Inferior parietal cortex (tissue), 1 donor: ENCODE measurements around the gene CCDC7.
"Not testable (repeated sequence)": the region's sequence is repeated elsewhere in the genome, so short reads cannot be mapped to it uniquely, and the experiment has no call there.

Experiments used
- DNase-seq: peaks from one replicate; pipeline ENCODE4 v3.0.0-alpha.2; 2016; ENCODE audit errors: extremely low spot score

Gene CCDC7

DNA sequence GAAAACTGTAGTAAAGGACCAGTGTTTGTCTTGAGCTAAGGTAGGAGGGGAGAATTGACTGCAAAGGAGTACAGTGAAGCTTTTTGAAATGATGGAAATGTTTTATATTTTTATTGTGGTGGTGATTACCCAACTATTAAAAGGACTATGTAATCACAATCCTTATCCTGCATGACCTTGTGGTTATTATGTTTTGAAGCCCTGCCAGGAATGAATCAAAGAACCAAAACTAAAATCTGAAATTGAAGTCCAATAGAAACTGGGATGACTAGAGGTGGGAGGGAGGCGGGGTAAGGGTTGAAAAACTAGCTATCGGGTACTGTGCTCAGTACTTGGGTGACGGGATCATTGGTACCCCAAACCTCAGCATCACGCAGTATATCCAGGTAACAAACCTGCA is 8.2 kb downstream of the CCDC7 start:
- no peak for DNase-seq

DNA sequence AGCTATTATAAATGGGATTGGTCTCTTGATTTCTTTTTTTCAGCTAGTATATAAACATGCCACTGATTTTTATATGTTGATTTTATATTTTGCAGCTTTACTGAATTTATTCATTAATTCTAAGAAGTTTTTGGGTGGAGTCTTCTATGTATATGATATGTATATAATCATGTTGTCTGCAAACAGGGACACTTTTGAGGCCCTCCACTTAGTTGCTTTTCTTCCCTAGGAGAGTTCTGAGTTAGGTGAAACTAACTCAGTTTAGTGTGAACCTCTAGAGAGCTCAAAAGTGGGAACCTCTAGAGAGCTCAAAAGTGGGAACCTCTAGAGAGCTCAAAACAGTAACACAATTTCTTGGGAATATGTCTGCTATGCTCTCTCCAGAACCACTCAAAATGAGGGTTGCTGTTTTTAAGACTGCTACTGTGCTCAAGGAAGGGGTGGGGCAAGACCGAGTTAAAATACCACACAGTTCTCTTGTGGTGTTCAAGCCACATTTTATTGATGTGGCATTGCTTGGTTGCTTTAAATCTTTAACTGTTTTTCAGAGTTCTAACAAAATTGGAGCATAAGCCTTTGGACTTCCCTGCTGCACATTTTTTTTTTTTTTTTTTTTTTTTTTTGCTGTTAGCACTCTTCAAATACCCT is 13.2 kb downstream of the CCDC7 start:
- DNase-seq = no peak

DNA sequence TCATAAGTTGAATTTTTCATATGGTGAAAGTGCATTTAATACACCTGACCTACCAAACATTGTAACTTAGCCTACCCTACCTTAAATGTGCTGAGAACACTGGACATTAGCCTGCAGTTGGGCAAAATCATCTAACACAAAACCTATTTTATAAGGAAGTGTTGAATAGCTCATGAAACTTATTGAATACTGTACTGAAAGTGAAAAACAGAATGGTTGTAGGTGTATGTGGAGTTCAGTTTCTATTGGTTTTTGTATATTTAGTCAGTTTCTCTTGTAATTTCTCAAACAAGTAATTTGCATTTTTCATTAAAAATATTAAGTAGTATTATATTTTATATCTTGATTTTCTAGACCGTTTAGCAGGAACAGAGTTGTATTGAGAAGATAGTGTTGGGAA is 15.3 kb downstream of the CCDC7 start:
- no peak for DNase-seq

DNA sequence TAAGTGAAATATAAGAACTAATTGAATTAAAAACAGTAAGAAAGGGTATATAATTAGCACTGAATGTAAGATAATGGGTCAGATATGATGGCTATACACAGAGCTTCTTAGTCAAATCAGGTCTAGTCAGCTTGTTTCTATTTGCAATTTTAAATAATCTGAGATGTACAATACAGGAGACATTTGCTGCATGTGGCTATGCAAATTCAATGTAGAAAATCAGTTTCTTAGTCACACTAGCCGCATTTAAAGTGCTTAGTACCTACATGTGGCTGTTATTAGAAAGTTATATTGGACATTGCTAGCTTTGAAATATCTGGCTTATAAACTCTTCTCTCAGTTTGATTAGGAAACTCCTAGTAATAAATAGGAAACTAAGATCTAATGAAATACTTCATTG is 25.3 kb downstream of the CCDC7 start:
- no peak for DNase-seq

DNA sequence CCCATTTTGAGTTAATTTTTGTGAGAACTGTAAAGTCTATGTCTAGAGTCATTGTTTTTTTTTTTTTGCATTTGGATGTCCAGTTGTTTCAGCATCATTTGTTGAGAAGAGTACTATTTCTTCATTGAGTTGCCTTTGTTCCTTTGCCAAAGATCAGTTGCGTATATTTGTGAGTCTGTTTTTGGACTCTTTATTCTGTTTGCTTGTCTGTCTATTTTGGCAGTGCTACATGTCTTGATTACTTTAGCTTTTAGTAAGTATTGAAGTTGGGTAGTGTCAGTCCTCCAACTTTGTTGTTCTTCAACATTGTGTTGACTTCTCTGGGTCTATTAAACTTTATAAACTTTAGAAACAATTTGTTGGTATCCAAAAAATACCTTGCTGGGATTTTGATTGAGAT is 31.6 kb downstream of the CCDC7 start:
- DNase-seq = no peak

DNA sequence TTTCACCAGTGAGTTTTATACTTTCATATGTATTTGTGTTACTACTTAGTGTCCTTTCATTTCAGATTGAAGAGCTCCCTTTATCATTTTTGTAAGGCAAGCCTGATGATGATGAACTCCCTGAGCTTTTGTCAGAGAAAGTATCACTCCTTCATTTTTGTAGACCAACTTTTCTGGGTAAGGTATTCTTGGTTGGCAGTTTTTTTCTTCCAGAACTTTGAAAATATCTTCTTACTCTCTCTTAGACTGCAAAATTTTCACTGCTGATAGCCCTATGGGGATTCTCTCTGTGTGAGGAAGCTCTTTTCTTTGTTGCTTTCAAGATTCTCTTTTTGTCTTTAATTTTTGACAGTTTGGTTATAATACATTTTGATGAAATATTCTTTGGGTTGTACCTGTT is 35.7 kb downstream of the CCDC7 start:
- DNase-seq = no peak

DNA sequence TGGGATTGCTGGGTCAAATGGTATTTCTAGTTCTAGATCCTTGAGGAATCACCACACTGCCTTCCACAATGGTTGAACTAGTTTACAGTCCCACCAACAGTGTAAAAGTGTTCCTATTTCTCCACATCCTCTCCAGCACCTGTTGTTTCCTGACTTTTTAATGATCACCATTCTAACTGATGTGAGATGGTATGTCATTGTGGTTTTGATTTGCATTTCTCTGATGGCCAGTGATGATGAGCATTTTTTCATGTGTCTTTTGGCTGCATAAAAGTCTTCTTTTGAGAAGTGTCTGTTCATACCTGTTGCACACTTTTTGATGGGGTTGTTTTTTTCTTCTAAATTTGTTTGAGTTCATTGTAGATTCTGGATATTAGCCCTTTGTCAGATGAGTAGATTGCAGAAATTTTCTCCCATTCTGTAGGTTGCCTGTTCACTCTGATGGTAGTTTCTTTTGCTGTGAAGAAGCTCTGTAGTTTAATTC is 37.1 kb downstream of the CCDC7 start:
- DNase-seq = not testable (repeated sequence)

DNA sequence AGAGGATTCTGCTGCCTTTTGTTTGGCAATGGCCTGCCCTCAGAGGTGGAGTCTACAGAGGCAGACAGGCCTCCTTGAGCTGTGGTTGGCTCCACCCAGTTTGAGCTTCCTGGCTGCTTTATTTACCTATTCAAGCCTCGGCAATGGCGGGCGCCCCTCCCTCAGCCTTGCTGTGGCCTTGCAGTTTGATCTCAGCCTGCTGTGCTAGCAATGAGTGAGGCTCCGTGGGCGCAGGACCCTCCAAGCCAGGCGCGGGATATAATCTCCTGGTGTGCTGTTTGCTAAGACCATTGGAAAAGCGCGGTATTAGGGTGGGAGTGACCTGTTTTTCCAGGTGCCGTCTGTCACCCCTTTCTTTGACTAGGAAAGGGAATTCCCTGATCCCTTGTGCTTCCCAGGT is 42.1 kb downstream of the CCDC7 start:
- DNase-seq = not testable (repeated sequence)

DNA sequence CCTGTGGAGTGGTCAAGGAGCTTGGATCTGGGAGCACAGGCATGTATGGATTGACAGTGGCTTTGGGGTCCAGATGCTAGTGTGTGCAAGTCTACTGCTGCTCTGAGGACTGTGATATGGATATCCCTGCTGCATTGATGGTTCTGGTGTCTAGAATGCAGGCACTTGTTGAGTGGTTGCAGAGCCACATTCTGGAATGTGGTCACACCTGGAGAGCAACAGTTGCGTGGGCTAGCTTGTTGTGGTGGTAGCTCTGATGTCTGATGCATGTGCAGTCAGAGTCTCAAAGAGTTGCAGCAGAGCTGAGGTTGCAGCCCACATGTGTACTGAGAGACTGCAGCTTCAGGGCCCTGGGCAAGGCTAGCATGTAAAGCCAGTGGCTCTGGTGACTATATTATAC is 43.2 kb downstream of the CCDC7 start:
- DNase-seq = no peak

DNA sequence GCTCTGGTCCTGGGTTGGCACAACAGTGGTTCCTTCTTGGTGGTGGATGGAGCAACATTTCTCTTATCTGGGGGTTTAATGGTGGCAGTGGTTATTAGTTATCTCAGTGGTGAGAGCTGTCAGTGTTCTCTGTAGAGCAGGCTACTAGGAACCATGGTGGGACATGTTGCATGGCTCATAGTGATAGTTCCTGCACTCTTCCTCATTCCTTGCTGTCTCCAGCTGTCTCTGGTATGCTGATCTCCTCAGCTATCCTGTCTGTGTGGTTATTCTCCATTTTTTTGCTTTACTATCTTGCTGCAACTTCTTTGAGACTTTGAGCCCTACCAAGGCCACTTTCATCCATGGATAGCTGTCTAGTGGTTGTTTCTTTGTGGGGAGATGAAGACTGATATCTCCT is 44.0 kb downstream of the CCDC7 start:
- no peak for DNase-seq

DNA sequence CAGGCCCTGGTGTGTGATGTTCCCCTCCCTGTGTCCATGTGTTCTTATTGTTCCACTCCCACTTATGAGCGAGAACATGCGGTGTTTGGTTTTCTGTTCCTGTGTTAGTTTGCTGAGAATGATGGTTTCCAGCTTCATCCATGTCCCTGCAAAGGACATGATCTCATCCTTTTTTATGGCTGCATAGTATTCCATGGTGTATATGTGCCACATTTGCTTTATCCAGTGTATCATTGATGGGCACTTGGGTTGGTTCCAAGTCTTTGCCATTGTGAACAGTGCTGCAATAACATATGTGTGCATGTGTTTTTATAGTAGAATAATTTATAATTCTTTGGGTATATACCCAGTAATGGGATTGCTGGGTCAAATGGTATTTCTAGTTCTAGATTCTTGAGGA is 48.6 kb downstream of the CCDC7 start:
- DNase-seq = not testable (repeated sequence)

DNA sequence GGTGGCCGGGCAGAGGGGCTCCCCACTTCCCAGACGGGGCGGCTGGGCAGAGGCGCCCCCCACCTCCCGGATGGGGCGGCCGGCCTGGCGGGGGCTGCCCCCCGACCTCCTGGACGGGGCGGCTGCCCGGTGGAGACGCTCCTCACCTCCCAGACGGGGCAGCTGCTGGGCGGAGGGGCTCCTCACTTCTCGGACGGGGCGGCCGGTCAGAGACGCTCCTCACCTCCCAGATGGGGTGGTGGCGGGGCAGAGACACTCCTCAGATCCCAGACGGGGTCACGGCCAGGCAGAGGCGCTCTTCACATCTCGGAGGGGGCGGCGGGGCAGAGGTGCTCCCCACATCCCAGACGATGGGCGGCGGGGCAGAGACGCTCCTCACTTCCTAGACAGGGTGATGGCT is 54.2 kb downstream of the CCDC7 start:
- DNase-seq = not testable (repeated sequence)

DNA sequence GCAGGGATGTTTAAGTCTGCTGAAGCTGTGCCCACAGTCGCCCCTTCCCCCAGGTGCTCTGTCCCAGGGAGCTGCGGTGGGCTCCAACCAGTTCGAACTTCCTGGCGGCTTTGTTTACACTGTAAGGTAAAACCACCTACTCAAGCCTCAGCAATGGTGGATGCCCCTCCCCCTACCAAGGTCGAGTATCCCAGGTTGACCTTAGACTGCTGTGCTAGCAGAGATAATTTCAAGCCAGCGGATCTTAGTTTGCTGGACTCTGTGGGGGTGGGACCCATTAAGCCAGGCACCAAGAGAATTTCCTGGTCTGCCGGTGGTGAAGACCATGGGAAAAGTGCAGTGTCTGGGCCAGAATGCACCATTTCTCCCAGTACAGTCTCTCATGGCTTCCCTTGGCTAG is 56.0 kb downstream of the CCDC7 start:
- no peak for DNase-seq

DNA sequence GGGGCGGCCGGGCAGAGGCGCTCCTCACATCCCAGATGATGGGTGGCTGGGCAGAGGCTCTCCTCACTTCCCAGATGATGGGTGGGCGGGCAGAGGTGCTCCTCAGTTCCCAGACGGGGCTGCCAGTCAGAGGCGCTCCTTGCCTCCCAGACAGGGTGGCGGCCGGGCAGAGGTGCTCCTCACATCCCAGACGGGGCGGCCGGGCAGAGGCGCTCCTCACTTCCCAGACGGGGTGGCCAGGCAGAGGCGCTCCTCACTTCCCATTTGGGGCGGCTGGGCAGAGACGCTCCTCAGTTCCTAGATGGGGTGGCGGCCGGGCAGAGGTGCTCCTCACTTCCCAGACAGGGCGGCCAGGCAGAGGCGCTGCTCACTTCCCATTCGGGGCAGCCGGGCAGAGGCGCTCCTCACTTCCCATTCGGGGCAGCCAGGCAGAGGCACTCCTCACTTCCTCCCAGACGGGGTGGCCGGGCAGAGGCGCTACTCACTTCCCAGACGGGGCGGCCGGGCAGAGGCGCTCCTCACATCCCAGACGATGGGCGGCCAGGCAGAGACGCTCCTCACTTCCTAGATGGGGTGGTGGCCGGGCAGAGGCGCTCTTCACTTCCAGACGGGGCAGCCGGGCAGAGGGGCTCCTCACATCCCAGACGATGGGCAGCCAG is 60.0 kb downstream of the CCDC7 start:
- DNase-seq = not testable (repeated sequence)

DNA sequence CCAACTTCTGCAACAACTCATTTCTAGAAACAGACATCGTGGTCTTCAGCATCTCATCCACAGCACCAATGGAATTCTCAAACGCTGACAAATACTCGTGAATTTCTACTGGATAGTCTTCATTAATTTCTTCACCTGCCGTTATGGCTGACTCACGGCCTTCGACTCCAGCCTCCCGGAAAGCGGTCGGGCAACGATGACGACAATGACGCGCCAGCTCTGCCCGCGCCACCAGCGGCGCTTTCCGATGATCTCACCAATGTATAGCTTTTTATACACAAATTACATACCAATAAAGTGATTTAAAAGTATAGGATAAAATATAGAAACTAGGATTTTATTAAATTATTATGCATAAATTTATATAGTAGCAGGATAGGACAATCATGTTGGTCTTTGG is 65.7 kb downstream of the CCDC7 start:
- DNase-seq = no peak

DNA sequence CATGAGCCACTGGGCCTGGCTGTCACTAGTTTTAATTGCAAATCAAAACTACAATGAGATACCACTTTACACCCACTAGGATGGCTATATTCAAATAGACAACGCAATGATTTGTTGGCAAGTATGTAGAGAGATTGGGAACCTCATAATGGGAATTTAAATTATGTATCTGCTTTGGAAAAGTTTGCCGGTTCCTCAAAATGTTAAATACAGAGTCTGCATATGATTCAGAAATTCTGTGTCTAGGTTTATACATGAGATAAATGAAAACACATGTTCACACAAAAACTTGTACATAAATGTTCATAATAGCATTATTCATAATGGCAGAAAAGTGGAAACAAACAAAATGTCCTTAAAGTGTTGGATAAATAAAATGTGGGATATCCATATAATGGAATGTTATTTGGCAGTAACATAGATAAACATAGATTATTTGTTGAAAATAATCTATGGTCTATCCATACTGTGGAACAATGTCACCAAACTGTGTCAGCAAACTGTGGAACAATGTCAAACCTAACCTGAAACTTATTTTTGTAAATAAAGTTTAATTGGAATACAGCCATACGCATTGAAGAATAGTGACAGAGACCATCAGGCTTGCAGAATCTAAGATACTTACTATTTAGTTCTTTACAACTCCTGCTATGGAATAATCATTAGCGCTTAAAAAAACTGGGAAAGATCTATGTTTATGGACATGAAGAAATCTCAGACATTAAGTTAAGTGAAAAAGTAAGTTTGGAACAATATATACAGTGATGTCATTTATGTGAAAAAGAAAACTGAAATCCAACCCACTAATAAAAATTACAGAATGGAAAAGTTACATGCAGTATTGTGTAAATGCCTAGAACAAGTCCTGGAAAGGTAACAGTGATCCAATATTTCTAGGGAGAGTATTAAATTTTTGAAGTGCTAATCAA is 70.9 kb downstream of the CCDC7 start:
- no peak for DNase-seq

DNA sequence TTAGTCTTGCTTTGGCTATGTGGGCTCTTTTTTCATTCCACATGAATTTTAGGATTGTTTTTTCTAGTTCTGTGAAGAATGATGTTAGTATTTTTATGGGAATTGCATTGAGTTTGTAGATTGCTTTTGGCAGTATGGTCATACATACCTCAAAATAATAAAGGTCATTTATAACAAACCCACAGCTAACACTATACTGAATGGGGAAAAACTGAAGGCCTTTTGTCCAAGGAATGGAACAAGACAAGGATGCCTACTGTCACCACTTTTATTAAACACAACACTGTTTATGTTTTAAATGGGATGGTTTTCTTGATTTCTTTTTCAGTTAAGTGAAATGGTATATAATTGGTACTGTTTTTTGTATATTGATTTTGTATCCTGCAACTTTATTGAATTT is 84.3 kb downstream of the CCDC7 start:
- DNase-seq = no peak

DNA sequence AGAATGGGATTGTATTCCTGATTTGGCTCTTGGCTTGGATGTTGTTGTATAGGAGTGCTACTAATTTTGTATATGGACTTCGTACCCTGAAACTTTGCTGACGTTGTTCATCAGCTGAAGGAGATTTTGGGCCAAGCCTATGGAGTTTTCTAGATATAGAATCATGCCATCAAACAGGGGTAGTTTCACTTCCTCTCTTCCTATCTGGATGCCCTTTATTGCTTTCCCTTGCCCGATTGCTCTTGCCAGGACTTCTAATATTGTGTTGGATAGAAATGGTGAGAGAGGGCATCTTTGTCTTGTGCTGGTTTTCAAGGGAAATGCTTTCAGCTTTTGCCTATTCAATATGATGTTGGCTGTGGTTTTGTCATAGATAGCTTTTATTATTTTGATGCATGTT is 92.3 kb downstream of the CCDC7 start:
- no peak for DNase-seq

DNA sequence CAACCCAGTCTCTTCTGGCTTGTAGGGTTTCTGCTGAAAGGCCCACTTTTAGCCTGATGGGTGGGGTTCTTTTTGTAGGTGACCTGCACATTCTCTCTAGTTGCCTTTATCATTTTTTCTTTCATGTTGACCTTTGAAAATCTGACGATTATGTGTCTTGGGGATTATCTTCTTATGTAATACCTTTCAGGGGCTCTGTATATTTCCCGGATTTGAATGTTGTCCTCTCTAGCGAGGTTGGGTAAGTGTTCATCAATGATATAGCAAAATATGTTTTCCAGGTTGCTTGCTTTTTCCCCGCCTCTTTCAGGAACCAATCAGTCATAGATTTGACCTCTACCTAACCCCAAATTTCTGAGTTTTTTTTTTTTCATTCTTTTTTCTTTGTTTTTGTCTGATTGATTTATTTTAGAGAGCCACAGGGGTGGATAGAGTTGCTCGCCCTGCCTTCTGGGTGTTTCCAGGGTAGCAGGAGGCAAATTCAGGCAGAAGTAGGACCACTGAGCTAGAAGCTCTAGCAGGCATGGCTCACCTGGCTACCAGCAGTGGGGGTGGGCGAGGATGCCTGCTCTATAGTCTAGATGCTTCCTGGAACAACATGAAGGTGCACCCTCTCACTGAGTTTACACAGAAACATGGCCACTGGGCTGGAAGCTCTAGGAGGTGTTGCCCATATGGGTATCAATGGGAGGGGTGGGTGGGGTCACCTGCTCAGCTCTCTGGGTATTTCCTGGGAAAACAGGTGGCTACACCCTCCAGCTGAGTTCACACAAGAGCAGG is 94.9 kb downstream of the CCDC7 start:
- DNase-seq = no peak

DNA sequence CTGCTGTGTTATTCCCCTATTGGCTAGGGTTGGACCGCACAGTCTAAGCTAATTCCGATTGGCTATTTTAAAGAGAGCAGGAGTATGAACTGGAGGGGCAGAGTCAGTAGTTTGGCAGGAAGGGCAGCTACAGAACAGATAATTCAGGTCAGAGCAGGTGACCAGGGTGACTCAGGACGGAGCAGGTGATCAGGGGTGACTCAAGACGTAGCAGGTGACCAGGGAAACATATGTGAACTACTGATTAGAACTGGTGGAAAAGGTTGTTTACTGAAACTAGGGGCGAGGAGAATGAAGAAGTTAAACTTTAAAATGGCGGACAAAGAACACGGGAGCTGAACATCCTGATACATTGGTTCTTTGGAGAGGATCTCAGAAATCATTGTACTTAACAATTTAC is 102.3 kb downstream of the CCDC7 start:
- no peak for DNase-seq

DNA sequence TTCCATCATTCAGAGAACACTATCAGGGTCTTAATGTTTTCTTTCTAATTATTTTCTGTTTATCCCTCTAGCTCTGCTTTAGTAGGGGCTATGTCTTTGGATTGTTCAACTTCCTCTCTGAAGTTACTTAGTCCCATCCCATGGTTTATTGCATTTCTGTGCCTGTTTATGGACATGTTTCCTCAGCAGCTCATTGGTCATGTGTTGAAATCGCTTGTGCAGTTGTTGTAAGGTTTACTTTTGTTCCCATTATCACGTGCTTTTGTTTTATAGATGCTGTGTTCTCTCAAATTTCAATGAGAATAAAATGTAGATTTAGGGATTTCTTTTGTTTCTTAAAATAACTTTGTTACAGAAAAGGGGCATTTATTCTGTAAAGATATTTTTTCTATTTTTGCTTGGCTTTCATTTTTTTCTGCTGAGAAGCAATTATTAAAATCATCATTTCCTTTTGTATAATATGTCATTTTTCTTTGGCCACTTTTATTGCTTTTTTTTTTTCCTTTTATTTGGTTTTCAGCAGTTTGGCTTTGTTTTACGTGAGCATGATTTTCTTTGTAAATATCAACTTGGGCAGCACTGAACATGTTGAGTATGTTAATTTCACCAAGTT is 110.9 kb downstream of the CCDC7 start:
- no peak for DNase-seq
